Esophagus squamous epithelium (tissue), 4 donors: ENCODE data around the gene GRIN1.
A peak's percentile ranks its signal among the peaks of the same experiment; 100 is the strongest.

ENCODE experiments used
- POLR2A ChIP-seq, 4 donors: fragments of 450-650 bp; IDR thresholded peaks; one replicate each; pipeline ENCODE4 v1.6.1; 2017; ENCODE audit warnings: antibody characterized with exemption in 4 of 4, mild to moderate bottlenecking in 4 of 4, moderate library complexity in 3 of 4
- TF ChIP-seq, protein P1 (sequence below), 6 experiments: fragments of 450-650 bp in 4 of 6; fragments of 200-600 bp in 2 of 6; sonication (generic) in 2 of 6; IDR thresholded peaks; one replicate each; pipeline ENCODE4 v1.5.1; 2016 to 2019; ENCODE audit warnings: antibody characterized with exemption in 6 of 6, mild to moderate bottlenecking in 4 of 6, moderate library complexity in 4 of 6

DNA sequence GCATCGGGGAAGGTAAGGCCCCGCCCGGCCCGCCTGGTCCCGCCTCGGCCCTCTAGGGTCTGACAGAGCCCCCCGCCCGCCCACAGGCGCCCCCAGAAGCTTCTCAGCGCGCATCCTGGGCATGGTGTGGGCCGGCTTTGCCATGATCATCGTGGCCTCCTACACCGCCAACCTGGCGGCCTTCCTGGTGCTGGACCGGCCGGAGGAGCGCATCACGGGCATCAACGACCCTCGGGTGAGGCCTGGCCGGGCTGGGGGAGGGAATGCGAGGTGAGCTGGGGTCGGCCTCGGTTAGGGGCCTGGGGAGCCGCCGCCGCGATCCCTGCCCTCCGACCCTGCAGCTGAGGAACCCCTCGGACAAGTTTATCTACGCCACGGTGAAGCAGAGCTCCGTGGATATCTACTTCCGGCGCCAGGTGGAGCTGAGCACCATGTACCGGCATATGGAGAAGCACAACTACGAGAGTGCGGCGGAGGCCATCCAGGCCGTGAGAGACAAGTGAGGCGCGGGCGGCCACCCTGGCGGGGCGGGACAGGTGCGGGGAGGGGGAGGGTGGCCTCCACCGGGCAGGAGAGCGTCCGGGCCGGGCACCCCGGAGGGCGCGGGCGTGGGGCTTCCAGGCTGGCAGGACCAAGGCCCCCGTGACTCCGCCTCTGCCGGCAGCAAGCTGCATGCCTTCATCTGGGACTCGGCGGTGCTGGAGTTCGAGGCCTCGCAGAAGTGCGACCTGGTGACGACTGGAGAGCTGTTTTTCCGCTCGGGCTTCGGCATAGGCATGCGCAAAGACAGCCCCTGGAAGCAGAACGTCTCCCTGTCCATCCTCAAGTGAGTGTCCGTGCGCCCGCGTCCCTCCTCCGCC lies 23.8 kb downstream of the GRIN1 start:
- TF ChIP-seq, protein P1, sequence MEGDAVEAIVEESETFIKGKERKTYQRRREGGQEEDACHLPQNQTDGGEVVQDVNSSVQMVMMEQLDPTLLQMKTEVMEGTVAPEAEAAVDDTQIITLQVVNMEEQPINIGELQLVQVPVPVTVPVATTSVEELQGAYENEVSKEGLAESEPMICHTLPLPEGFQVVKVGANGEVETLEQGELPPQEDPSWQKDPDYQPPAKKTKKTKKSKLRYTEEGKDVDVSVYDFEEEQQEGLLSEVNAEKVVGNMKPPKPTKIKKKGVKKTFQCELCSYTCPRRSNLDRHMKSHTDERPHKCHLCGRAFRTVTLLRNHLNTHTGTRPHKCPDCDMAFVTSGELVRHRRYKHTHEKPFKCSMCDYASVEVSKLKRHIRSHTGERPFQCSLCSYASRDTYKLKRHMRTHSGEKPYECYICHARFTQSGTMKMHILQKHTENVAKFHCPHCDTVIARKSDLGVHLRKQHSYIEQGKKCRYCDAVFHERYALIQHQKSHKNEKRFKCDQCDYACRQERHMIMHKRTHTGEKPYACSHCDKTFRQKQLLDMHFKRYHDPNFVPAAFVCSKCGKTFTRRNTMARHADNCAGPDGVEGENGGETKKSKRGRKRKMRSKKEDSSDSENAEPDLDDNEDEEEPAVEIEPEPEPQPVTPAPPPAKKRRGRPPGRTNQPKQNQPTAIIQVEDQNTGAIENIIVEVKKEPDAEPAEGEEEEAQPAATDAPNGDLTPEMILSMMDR (IDR thresholded peaks at IDR 0.05) = peak in 2 of 6 experiments; percentile 9 to 26
- no peak for TF ChIP-seq POLR2A (IDR thresholded peaks at IDR 0.05)
